Bronchial epithelial cell (primary cell): ENCODE data around the gene PPP2R2C. TPM values are rescaled to one million over a fixed set of nuclear protein-coding genes. Genes with fewer than 3 reads are reported as not detected.

Experiments
- DNase-seq: peaks from one replicate; pipeline ENCODE4 v3.0.0-alpha.2; 2010; ENCODE audit warnings: low read depth
- FAIRE-seq: peaks from 2 replicates; lab custom pipeline; 2011; peaks lifted over from hg19 to GRCh38; lab: Jason Lieb, UNC
- H3K27me3 ChIP-seq: 2 replicates; pipeline ENCODE4 v1.5.1; 2011; ENCODE audit warnings: low read length; ENCODE audit not compliant: control insufficient read depth, insufficient read depth
- H3K36me3 ChIP-seq: 2 replicates; pipeline ENCODE4 v1.5.1; 2011; ENCODE audit warnings: low read length; ENCODE audit not compliant: control insufficient read depth, insufficient read depth
- H3K4me3 ChIP-seq: 2 replicates; pipeline ENCODE4 v1.5.1; 2011; ENCODE audit warnings: mild to moderate bottlenecking, low read depth, low read length, control low read depth
- total RNA-seq: library from RNA; depleted of rRNA; stranded (reverse); fragments of >200 nt; gene quantifications from 2 replicates; pipeline ENCODE4 v1.2.1, GENCODE V29; 2014
- TF ChIP-seq, protein P1 (sequence below): IDR thresholded peaks from 2 replicates; pipeline ENCODE4 v1.5.1; 2011; ENCODE audit warnings: mild to moderate bottlenecking, moderate library complexity, low read length, control low read depth, inconsistent platforms; ENCODE audit not compliant: insufficient read depth, severe bottlenecking

PPP2R2C gene
- total RNA-seq, 1 donor from 2014 or later = 1.1 TPM

DNA sequence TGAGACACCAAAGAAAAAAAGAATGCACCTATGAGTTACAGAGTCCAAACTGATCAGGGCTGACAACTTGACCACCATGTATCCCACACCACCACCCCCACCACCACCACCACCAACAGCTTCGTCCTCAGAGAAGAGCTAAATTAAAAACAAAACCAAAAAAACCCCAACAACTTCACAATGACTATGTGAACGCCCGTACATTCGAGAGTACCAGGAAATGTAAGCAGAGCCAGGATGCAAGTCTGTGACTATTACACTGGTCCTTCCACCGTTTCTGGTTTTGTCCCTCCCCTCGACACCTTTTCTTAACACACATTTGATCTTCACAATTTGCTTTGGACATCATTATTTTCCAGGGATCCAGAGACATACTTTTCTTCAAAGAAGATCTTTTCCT, 151.8 kb downstream of the PPP2R2C start:
- DNase-seq (no peak), FAIRE-seq (no peak)
- no peaks in the 10 kb centered on the region for H3K27me3 ChIP-seq
- TF ChIP-seq, protein P1, sequence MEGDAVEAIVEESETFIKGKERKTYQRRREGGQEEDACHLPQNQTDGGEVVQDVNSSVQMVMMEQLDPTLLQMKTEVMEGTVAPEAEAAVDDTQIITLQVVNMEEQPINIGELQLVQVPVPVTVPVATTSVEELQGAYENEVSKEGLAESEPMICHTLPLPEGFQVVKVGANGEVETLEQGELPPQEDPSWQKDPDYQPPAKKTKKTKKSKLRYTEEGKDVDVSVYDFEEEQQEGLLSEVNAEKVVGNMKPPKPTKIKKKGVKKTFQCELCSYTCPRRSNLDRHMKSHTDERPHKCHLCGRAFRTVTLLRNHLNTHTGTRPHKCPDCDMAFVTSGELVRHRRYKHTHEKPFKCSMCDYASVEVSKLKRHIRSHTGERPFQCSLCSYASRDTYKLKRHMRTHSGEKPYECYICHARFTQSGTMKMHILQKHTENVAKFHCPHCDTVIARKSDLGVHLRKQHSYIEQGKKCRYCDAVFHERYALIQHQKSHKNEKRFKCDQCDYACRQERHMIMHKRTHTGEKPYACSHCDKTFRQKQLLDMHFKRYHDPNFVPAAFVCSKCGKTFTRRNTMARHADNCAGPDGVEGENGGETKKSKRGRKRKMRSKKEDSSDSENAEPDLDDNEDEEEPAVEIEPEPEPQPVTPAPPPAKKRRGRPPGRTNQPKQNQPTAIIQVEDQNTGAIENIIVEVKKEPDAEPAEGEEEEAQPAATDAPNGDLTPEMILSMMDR = no peak
- H3K36me3 ChIP-seq = no peaks in the 10 kb centered on the region
- no peak overlapping the region for H3K4me3 ChIP-seq

DNA sequence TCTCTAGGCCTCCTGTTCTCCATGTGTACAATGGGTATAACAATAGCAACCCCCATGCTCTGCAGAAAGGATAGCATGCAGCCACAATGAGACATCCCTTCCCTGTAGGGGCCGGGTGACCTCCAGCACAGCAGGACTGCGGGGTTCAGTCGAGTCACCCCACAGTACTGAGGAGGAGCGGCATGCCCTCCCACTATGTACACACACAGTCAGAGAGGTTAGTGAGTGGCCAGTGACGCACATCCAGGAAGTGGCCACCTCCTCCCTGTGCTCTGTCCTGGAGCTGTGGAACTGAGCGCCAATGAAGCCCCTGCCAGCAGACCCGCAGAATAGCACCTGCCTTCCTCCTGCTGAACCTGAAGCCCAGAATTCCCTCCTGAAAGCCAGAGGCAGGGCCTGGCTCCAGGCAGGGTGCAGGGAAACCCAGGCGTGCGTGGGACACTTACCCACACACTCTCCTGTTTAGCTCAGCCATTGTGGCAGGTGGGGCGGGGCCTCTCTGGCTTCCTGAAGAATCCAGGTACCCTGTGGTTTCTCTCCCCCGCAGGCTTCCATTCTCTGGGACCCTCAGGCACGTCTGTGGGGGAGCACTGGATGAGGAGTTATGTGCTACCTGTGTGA, 152.8 kb downstream of the PPP2R2C start:
- no peak for FAIRE-seq
- no peaks in the 10 kb centered on the region for H3K27me3 ChIP-seq
- TF ChIP-seq, protein P1 = no peak
- H3K4me3 ChIP-seq = no peak overlapping the region
- H3K36me3 ChIP-seq = no peaks in the 10 kb centered on the region
- no peak for DNase-seq

DNA sequence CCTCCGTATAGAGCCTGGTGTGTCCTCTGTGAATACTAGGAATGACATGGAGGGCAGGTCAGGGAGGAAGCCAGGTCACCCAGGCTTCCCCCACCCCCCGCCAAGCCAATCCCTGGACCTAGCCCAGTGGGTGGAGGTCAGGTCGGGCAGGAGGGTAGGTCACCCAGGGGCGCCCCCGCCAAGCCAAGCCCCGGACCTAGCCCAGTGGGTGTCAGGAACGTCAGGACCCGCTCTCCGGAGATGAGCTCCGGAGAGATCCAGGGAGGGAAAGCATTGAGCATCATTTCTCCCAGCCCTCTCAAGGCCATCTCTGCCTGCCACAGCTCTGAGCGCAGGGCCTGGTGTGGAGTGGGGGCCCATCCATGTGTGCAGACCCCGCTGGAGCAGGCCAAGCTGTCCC, 154.2 kb downstream of the PPP2R2C start:
- H3K36me3 ChIP-seq = no peaks in the 10 kb centered on the region
- no peak overlapping the region for H3K4me3 ChIP-seq
- no peaks in the 10 kb centered on the region for H3K27me3 ChIP-seq
- TF ChIP-seq, protein P1 = no peak
- FAIRE-seq (no peak), DNase-seq (no peak)

DNA sequence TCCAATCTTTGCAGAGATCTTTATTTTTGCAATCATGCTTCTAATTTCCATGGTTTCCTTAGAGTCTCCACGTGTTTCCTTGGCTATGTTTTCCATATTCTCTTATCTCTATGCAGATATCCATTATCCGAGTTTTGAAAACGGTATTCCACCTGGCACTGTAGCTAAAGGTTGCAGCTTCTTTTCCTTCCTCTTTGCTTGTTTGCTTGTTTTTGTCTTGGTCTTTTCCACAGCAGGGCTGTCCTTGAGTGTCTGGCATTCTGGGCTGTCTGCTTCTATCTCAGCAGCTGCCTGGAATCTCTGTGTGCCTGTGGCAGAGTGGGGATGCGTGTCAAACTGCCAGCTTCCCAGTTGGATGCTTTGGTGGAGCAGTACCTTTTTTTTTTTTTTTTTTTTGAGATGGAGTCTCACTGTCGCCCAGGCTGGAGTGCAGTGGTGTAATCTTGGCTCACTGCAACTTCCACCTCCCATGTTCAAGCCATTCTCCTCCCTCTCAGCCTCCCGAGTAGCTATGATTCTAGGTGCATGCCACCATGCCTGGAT, 155.9 kb downstream of the PPP2R2C start:
- Histone ChIP-seq H3K36me3 (no peaks in the 10 kb centered on the region), H3K27me3 (no peaks in the 10 kb centered on the region)
- FAIRE-seq = no peak

DNA sequence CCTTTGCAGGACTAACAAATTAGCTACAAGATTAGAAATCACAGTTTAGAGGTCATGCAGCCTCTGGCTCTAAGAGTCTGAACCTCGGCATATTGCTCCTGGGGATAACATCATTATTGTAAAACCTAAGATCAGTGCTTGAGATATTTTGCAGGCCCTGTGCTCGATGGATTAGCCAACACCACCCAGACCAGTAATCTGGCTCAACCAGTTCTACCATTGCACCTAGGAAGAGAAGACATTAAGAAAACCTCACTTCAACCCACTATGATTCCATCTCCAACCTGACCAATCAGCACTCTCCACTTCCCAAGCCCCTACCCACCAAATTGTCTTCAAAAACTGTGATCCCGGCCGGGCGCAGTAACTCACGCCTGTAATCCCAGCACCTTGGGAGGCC, 159.2 kb downstream of the PPP2R2C start:
- Histone ChIP-seq H3K36me3 (no peaks in the 10 kb centered on the region), H3K4me3 (no peak overlapping the region), H3K27me3 (peaks cover 3% of the 10 kb centered on the region)
- TF ChIP-seq, protein P1 = no peak
- no peak for FAIRE-seq
- DNase-seq = peak; percentile 22

More for the DNA sequence above, 155.9 kb downstream of the PPP2R2C start:
- TF ChIP-seq, protein P1 = no peak
- DNase-seq = no peak
- H3K4me3 ChIP-seq = no peak overlapping the region
